LNCaP clone FGC (cell line): ENCODE data around the gene IL25.

Experiments used
- DNase-seq: peaks from one replicate; pipeline ENCODE4 v3.0.0-alpha.2; 2011; ENCODE audit warnings: low read depth
- H3K4me3 ChIP-seq: 2 replicates; pipeline ENCODE4 v1.5.1; 2011; ENCODE audit warnings: mild to moderate bottlenecking, low read depth, low read length, control low read depth
- CTCF ChIP-seq: IDR thresholded peaks from 2 replicates; pipeline ENCODE4 v1.5.1; 2012; ENCODE audit warnings: mild to moderate bottlenecking; ENCODE audit not compliant: control insufficient read depth, insufficient read depth; ENCODE audit errors: extremely low read depth

The IL25 gene

GRCh38 chr14:23379366-23380196 lies 7.0 kb downstream of the IL25 start:
- DNase-seq = peak; percentile 63
- H3K4me3 ChIP-seq = no peak overlapping the region
- peak; percentile 98 for TF ChIP-seq CTCF

- DNase-seq = no peak
- no peak for TF ChIP-seq CTCF
- no peak overlapping the region for H3K4me3 ChIP-seq
Measured at GRCh38 chr14:23380197-23380914, 7.7 kb downstream of the IL25 start.

- TF ChIP-seq CTCF = no peak
Measured at GRCh38 chr14:23380976-23381375, 8.4 kb downstream of the IL25 start.

GRCh38 chr14:23381871-23382270 lies 9.3 kb downstream of the IL25 start:
- H3K4me3 ChIP-seq = no peak overlapping the region
- no peak for DNase-seq
- no peak for TF ChIP-seq CTCF

More at GRCh38 chr14:23380976-23381375, 8.4 kb downstream of the IL25 start:
- no peak for DNase-seq
- no peak overlapping the region for H3K4me3 ChIP-seq

GRCh38 chr14:23382276-23382675 lies 9.7 kb downstream of the IL25 start:
- no peak for TF ChIP-seq CTCF
- H3K4me3 ChIP-seq = no peak overlapping the region
- DNase-seq = no peak

GRCh38 chr14:23382731-23383440 lies 10.3 kb downstream of the IL25 start:
- no peak for DNase-seq
- no peak for TF ChIP-seq CTCF
- H3K4me3 ChIP-seq = no peak overlapping the region
